HG03280 (cell line): ENCODE results near the gene NAGLU.
"Not testable (repeated sequence)": the region's sequence is repeated elsewhere in the genome, so short reads cannot be mapped to it uniquely, and the experiment has no call there.

Experiments
- ATAC-seq: cut with Tn5 transposase; IDR thresholded peaks from one replicate; pipeline ENCODE4 v1.9.1; 2021; ENCODE audit warnings: mild to moderate bottlenecking, moderate library complexity; ENCODE audit not compliant: unreplicated experiment

Gene NAGLU

GRCh38 chr17:42520540-42520951 lies 15.5 kb upstream of the NAGLU start:
- ATAC-seq, result no peak

DNA sequence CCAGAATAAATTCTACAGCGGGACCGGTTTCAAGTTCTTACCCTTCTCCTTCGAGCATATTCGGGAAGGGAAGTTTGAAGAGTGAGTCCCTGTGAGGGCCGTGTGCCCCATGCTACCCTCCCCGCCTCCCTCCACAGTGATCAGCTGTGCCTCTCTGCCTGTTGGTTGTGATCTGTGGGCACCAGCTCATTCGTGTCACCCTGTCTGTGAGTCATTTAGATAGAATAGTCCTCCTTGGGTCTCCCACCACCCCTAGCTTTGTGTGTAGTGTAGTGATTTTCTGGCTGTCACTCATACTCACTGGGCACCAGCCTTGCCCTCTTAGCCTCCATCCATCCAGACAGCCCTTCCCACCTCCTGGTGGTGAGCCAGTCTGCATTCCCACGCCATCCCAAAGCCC lies 15.0 kb upstream of the NAGLU start:
- no peak for ATAC-seq

GRCh38 chr17:42521666-42522262 lies 14.3 kb upstream of the NAGLU start:
- no peak for ATAC-seq

DNA sequence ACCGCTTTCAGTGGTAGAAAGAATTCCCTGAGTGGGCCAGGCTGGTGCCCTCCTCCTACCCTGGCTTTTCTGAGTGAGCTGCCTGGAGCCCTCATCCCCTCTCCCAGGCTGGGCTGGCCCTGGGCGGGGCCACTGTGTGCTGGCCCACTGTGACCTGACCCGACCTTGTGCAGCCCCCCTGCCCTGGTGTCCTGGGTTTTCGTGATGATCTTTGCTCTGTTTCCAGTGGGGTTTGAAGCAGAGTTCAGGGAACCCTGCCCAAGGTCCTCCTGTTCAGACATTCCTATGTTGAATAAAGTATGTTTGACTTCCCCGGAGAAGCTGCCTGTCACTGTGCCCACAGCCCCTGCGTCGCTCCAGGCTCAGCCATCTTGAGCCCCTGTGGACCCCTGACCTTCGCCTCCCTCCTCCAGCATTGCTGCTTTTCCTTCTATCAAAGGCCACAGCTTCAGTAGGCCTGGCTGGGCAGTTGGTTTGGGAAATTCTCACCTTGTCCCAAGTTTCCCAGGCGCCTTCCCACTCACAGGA lies 13.7 kb upstream of the NAGLU start:
- ATAC-seq, result no peak

DNA sequence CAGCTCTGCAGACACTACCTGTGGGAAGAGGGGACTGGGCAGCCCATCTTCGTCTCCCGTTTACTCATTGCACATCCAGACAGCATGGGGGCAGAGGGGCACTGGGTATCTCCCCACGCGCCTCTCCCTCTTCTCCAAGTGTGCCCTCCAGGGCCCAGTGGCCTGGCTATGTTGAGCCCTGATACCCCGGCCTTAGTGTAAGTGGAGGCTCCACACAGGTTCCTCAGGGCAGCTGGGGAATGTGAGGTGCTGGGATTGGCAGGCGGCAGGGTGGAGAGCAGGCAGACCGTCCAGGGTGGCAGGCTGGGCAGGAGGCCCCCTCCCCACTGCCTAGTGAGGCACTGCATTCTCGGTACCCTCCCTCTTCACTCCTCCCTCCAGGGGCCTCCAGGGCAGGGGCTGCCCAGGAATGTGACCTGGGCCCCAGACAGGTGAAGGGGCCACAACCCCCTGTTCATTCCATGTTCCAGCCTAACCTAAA lies 13.2 kb upstream of the NAGLU start:
- no peak for ATAC-seq

DNA sequence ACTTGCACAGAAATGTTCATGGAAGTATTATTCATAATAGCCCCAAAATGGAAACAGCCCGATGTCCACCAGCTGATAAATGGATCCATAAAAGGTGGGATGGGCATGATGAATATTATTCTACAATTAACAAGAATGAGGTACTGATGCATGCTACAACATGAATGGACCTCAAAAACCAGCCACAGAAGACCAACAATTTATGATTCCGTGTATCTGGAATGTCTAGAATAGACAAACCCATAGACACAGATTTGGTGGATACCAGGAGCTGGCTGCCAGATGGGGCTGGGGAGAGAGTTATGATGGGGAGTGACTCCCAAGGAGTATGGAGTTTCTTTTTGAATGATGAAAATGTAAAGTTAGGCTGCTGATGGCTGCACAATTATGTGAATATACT lies 10.8 kb upstream of the NAGLU start:
- no peak for ATAC-seq

DNA sequence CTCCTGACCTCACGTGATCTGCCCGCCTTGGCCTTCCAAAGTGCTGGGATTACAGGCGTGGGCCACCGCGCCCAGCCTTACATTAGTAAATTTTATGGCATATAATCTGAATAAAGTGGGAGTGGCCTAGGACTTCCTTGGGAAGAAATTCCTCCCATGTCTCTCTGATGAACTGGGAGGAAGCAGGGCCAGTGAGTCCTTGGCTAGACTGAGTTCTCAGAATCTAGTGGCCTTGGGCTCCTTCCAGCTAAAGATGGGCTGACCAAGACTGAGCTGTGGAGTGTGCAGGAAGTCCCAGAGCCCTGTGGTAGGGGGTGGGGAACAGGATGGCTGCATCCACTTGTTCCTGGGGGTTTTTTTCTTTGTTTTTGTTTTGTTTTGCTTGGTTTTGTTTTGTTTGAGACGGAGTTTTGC lies 10.0 kb upstream of the NAGLU start:
- no peak for ATAC-seq

DNA sequence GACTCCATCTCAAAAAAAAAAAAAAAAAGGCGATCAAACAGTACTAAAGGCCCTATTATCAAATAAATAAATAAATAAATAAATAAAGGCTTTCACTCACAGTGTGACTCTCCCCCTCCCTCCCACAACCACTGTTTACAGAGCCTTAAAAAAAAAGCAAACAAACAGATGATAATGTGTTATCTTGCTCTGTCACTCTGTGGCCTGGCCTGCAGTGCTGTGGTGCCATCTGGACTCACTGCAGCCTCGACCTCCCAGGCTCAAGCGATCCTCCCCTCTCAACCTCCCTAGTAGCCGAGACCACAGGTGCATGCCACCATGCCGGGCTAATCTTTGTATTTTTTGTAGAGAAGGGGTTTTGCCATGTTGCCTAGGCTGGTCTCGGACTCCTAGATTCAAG lies 8.1 kb upstream of the NAGLU start:
- ATAC-seq, result no peak

GRCh38 chr17:42529061-42529460 lies 7.0 kb upstream of the NAGLU start:
- no peak for ATAC-seq

- ATAC-seq, result no peak
Measured at GRCh38 chr17:42530952-42531454, 5.0 kb upstream of the NAGLU start.

- no peak for ATAC-seq
Measured at GRCh38 chr17:42531455-42532354, 4.3 kb upstream of the NAGLU start.

DNA sequence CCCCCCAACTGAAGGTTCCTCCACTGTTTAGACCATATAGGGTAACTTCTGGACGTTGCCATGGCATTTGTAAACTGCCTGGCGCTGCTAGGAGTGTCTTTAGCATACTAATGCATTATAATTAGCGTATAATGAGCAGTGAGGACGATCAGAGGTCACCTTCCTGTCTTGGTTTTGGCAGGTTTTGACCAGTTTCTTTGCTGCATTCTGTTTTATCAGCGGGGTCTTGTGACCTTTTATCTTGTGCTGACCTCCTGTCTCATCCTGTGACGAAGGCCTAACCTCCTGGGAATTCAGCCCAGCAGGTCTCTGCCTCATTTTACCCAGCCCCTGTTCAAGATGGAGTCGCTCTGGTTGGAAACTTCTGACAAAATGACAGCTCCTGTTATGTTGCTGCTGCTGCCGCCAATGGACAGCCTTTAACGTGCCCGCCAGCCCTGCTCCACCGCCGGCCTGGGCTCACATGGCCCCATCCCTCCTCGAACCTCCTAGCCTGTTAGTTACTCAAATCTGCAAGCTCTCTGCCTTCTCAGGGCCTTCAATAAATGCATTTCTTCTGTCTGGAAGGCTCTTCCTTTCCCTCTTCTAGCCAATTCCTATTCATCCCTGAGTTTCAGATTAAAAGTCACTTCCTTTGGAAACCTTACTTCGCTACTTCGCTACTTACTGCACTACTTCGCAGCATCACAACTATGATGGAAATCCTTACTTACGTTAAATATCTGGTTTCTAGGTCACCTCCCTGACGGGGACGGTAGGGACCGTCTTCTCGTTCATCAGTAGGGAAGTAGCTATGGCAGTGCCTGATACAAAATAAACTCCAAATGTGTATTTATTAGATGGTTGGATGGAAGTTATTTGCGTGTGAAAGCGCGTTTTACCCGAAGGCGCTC lies 640 bp upstream of the NAGLU start:
- ATAC-seq, result no peak

GRCh38 chr17:42536372-42537155 lies 523 bp downstream of the NAGLU start:
- ATAC-seq, result peak; percentile 53

DNA sequence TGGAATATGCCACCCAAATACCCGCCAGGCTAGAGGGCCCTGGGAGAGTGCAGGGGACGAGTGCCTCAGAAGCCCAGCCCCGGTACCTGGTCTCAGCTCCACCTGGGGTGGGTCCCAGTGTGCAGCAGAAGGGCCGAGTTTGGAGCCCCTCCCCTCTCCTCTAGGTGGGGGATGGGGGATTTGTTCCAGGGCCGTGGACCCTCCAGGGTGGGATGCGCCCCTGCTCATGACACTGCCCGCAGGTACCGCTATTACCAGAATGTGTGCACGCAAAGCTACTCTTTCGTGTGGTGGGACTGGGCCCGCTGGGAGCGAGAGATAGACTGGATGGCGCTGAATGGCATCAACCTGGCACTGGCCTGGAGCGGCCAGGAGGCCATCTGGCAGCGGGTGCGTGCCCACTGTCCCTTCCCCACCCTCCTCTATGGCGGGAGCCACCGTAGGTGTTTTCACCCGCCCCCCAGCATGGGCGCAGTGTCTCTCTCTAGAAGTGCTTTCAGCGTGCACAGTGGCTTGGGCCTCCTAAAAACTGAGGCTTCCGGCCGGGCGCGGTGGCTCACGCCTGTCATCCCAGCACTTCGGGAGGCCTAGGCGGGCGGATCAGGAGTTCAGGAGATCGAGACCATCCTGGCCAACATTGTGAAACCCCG lies 1.2 kb downstream of the NAGLU start:
- ATAC-seq, result no peak

DNA sequence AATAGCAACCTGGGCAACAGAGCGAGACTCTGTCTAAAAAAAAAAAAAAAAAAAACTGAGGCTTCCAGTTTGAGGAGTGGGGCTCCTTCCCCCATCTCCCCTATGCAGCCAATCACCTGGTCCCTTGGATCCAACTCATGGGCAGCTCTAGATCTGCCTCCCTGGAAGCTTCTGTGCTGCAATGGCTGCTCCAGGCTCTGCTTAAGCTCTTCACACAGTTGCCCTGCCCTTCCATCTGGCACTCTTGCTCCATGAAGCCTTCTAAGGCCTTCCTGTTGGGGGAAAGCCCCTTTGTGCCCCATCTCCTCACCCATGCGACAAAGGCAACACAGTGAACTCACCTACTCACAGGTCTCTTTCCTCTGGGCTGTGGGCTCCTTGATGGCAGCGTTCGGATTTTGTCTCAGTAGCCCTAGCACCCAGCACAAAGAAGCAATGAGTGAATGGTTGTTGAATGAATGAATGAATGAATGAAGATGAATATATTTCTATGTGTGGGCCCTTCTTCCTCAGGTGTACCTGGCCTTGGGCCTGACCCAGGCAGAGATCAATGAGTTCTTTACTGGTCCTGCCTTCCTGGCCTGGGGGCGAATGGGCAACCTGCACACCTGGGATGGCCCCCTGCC lies 1.9 kb downstream of the NAGLU start:
- ATAC-seq, result no peak

DNA sequence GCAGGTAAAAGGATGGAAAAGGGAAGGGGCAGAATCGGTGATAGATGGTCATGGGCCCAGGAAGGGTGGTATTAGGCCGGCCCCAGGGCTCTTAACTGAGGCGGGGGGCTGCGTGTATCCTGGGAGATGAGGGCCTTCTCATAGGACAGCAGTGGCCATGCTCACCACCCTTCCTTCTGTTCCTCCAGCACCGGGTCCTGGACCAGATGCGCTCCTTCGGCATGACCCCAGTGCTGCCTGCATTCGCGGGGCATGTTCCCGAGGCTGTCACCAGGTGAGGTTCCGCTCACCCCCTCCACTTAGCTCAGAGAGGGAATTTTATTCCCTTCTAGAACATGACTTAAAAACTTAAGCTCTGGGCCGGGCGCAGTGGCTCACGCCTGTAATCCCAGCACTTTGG lies 2.4 kb downstream of the NAGLU start:
- no peak for ATAC-seq

- ATAC-seq, result not testable (repeated sequence)
Measured at GRCh38 chr17:42540558-42540957, 4.5 kb downstream of the NAGLU start.

GRCh38 chr17:42541041-42541833 lies 5.2 kb downstream of the NAGLU start:
- no peak for ATAC-seq
